ENCODE data around the gene RERE.
"Not testable (repeated sequence)": the region's sequence is repeated elsewhere in the genome, so short reads cannot be mapped to it uniquely, and the experiment has no call there.

The RERE gene

DNA sequence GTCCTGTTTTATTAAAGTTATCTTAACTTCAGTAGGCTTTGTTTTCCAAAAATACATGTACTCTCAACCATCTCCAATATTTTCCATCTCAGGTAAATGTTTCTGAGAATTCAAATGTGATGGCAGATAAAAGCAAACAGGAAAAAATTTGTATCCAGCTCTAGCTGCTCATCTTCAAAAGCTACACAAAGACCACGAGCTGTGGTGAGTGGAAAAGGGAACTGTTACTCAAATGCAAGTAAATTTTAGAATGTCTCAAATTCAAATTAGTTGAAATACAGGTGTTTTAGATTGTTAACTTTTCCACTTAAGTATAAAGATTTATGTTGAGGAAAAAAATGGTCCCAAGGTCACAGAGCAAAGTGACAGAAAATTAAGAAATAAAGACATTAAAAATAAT is 283.5 kb downstream of the RERE start:
- DNase-seq: no peak

DNA sequence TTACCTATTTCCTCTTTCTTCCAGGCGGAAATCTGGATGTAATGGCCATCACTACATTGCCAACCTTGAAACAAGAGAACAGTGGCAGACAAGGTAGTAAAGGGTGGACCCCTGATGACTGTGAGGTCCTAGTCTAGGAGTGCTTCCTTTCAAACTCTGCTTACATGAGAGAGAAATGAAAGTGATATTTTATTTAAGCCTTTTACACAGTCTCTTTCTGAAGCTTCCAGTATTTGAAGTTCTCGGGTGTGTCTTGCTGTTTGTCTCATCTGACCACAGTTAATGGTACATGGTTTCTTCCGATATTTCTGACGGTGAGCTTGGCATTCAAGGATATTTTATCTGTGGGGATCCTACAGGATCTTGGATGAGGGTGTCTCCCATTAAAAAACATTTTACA is 284.3 kb downstream of the RERE start:
- DNase-seq: no peak

DNA sequence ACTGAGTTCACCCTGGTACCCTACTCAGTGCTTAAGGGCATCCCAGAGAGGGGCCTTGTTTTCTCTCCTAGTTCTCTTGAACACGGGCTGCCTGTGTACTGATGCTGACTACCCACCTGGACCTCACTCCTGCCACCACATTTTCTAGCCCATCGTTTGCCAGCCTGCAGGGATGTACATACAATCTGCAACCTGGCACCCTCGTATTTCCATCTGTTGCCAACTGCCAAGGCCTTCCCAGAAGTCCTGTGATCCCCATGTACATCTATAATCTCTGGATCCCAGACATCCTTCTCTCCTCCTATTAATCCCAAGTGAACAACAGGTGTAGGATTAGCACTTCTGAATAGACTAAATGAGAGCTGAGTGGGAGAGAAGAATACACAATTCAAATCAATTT is 287.5 kb downstream of the RERE start:
- DNase-seq: no peak

DNA sequence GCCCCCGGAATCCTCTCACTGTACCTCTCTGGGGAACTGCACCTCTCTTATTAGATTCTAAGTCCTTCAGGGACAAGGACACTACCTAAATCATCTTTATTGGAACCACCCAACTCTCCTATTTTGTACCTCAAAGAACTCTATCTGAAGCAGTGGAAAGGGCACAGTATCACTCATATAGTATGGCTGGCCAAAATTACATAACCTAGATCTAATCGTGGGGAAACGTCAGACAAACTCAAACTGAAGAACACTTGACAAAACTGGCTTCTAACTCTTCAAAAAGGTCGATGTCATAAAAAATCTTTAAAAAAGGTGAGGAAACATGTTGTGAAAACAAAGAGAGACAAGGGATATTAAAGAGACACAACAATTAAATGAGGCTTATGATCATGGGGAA is 289.5 kb downstream of the RERE start:
- no peak for DNase-seq

DNA sequence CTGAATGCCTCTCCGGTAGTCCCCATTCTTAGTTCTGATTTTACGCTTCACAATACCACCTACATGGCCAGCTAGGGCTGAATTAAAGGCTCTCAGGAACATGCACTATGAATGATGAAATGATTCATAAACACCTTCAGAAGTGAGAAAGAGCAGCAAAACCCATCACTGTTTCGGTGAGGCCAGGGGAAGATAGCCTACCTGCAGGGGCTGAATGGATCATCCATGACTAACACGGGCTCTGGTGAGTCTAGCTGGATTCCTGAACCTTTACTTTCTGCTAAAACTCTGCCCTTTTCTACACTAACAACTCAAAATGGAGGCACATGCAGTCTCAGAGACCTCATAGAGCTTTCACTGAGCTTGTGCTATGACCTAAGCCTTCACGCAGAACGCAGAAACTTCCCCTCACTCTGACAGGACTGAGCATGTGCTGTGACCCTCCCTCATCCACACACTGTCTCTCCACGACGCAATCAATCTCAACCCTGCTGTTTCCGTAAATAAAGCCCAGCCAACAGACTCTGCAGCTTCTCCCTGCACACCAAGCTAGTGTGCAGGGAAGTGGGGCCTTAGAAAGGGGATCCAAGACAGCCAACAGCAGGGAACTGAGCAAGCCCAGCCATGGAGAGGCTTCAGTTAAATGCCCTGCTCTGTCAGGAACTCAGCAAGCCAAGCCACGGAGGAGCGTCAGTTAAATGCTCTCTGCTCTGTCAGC is 291.7 kb downstream of the RERE start:
- peak; percentile 95 for DNase-seq

DNA sequence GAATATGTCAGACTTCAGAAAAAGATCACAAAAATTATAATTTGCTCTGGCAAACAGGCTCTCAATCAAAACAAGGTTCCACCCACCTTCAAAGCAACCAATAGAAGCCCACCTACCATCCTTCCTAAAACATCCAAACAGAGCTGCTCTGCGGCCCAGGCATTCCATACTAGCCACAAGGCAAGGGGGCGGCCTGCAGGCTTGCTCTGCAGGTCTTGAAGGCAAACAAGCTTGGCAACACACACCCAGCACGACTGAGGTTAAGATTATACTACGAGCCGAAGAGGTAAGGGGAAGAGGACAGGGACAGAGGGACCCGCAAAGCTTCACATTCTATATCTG is 292.3 kb downstream of the RERE start:
- DNase-seq: no peak

DNA sequence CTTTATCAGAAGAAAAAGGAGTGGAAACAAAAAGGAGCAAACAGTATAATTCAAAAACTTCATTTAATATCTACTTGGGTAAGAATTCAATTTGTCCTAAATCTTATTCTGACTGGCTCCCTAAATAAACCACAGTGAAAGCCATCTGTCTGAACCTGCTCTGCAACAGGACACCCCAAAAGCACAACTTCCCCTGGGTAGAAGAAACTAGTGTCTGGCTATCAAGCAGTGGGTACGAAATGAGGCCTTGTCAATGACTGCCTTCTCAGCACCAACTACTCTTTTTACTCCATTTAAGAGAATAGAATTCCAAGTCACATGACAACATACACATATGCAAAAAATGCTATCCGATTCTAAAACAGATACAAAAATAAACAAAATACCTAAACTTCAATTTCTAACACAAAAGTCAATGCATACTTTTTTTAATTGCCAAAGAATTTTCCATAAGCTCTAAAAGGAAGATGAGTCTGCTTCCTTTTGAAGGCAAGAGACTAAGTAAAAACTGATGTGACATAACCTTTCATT is 292.7 kb downstream of the RERE start:
- DNase-seq: no peak

DNA sequence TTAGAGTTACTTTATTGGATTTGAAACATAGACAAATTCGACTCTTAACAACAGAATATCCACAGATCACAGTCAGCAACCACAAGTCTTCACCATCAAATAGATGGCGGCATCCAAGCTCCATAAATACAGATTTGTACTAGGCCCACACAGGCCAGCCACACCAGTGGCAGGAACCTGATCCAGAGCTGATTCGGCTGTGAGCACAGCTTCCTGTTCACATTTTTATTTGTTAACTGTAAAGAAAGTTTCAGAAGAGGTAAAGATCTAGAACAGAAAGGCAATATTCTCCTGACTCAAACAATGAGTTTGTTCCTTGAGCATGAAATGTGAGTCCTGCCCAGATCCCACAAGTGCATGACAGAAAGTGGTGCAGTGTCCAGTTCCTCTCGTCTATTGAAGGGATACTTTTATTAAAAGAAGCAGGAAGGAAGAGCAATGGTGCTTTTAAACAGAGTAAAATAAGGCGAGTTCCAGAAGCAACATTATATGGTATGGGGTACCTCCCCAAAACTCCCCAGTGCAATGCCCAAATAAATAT is 293.7 kb downstream of the RERE start:
- DNase-seq: no peak

DNA sequence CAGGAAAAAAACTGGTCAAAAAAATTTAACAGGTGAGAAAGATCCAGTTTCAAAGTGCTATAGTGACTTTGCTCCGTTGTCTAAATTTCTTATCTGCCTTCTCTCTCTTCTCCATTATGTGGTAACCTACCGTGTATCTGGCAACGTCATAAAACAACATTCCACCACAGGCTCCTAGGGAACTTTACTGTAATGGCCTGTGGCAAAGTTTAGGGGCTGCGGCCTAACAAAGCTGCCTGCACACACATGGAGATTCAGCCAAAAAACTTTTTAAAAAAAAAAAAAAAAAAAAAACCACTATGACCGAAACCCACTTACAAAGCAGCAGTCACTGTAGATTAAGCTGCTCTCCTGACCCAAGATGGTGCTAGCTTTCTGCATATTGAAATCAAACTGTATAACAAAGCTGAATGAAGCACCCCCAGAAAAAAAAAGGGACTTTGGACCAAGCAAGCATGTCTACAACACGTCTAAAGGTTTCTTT is 296.9 kb downstream of the RERE start:
- DNase-seq: no peak

DNA sequence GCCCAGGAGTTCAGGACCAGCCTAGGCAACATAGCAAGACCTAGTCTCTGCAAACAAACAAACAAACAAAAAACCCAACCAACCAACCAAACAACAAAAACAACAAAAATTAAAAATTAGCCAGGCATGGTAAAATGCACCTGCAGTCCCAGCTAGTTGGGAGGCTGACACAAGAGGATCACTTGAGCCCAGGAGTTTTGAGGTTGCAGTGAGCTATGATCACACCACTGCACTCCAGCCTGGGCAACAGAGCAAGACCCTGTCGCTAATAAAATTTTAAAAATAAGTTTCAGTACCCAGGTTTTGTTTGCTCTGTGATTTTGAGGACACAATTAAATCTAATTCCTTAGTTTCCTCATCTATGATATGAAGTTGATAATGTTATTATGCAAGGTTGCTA is 298.3 kb downstream of the RERE start:
- no peak for DNase-seq

DNA sequence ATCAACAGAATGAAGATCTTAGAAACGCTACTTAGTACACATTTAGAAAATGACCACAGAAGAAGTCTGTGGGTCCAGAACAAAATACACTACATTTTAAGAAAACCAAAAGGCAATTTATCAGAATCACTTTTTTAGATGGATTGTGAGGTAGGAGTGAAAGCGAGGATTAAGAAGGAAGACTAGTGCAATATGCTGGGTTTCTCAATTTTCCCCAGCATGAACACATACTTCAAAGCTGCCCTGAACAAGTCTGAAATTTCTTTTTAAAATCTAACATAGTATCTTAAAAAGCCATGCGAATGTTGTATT is 299.0 kb downstream of the RERE start:
- DNase-seq: no peak

DNA sequence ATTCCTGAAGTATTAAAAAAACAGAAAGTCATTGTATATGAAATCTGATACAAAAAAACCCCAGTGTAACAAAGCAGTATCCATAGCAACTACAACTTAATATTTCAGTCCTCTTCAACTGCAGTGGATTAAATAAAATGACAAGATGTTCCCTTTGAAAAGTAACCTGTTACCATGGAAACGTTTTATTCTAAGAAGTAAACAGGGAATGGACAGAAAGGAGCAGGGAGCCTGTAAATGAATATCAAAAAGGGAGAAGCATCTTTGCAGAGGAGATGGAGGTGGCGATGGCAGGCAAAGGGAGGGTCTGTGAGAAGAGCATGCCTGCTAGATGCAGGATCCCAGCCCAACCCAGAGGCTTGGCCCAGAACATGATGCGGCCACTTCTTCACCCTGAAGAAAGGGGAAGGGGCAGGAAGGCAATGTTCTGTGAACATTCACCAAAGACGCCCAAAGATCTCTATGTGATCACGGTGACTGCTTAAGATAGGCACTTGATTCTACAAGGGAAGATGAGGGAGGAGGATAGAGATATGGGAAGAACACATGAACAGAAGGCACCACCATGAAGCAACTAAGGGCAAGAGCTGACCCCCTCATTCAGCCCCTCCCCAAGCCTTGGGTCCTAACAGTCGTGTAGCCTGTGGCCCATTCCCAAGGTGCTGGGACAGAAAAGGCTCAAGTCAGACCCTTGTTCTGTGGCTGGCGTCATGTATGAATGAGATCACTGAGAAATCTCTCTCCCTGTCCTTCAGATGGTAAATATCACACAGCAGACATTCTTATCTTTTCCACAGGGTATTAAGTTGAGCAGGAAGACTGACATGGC is 299.6 kb downstream of the RERE start:
- no peak for DNase-seq

DNA sequence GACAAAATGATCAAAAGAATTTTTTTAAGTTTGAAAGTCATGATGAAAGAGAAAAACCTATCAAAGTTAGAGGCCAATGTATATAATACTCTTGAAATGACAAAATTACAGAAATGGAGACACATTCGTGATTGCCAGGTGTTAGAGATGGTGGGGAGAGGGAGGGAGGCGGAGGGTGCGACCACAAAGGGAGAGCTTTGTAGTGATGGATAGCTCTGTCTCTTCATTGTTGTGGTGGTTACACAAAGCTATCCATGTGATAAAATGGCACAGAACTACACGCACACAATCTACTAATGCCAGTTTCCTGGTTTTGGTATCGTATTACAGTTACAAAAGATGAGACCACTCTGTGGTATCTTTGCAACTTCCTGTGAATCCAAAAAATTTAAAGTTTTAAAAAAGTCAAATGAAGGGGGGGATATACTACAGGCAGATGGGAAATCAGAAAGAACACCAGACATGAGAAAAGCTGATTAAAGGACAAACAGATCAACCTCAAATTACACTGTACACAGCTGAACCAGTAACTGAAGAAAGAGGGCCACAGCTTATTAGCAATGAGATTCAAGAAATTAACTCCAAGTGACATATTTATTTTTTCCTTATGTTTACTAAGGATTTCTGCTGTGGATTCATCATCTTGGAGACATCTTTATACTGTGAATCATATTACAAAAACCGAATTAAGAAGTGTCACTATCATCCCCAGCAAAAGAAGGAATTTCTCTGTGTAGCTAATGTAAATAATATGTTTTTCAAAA is 300.5 kb downstream of the RERE start:
- no peak for DNase-seq

DNA sequence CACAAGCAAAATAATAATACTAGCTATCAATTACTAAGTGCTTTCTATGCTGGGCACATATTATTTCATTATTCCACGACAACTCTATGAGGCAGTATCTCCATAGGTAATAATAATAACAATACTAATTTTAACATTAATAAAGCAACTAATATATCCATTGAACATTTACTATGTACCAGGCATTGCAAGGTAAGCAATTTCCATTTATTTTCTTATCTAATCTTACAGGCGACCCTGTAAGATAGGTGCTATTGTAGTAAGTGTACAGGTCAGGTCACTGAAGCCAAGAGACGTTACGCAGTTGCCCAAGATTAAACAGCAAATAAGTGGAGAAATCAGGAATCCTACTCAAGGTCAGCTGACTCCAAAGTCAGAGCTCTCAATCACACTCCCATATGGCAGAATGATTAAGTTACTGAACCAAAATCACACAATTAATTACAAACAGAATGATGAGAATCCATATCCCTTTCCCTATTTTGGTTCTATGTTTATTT is 301.1 kb downstream of the RERE start:
- no peak for DNase-seq

DNA sequence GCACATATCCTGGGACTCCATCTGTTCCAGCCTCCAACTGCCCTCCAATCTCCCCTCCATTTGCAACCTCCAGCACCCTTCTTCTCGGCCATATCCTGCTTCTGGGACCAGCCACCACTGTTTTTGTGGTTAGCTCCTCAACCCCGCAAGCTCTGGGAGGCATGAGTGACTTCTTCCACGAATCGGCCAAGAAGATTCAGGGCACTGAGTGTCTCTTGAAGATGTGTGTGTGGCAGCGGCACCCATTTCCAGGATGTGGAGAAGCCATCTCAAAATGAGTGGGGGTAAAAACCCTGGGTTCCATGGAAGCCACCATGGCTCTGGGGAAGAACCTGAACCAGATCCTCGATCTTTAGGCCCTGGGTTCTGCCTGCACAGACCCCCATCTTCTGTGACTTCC is 304.9 kb downstream of the RERE start:
- no peak for DNase-seq

DNA sequence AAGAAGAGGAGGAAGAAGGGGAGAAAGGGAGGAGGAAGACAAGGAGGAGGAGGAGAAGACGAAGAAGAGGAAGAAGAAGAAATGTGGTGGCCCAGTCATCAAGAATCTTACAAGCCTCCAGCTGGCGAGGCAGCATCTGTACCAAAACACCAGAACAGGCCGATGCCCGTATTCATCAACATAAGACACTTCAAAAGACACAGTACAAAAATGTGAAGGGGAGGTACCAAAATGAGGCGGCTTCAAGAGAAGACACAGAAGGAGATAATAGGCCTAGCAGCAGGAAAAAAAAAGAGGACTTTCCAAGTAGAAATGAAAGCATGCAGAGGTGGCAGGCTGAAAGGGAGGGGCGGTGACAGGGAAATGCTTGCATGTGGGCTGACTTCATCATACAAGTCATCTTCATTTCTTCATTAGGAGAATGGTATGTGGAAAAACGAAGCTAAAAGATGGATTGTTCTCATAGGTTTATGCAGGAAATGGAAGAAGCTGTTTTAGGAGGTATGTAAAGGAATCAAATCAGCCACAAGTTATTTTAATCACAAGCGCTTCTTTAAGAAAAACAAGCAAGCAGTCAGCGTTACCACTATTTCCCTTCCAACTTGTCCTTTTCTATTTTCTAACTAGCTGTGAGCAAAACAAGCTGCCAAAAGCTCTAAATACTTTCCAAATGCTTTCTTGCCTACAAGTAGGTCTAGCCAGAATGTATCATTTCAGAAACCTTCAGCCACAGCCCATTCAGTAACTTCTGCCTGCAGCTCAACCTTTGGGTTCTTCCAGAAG is 307.2 kb downstream of the RERE start:
- DNase-seq: no peak

DNA sequence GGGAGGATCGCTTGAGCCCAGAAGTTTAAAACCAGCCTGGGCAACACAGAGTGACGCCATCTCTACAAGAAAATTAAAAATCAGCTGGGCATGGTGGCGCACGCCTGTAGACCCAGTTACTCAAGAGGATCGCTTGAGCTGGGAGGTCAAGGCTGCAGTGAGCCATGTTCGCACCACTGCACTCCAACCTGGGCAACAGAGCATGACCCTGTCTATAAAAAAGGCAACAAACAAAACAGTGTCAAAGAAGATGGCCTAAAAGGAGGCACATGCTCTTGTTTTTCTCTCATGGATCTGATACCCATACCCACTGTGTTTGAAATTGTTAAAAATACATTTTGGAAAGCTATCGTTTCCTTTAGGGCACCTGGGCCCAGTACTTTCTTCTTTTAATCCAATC is 307.9 kb downstream of the RERE start:
- no peak for DNase-seq

DNA sequence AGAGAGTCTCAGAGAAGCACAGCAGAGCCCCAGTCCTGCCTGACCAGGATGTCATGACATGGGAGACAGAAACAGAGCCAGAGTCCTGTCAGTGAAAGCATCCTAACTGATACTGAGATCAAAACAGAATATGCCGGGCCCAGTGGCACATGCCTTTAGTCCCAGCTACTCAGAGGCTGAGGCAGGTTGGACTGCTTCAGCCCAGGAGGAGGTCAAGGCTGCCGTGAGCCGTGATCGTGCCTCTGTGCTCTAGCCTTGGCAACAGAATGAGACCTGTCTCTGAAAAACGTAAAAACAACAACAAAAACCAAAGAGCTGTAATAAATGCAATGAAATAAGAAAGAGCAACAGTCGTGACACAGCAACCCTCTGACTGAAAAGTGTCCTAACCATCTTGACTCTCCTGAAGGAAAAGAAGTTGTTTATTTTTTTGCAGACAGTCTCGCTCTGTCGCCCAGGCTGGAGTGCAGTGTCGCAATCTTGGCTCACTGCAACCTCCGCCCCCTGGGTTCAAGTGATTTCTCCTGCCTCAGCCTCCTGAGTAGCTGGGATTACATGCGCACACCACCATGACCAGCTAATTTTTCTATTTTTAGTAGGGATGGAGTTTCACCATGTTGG is 310.3 kb downstream of the RERE start:
- DNase-seq: no peak

DNA sequence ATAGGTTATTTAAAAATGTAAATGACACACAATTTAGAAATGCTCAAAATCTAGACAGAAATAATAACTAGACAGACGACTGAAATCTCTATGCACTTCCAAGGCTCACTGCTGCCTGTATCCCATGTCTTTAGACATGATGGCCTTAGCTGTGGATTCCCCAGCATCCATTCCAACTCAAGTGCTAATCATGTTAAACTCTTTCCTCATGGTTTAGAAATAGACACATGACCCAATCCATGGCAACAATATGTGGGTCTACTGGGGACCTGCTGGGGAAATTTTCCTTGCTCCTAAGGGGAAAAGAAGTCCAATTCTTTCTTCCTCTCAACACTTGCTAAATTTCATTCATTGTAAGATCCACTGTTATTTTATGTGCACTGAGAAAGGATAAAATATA is 311.0 kb downstream of the RERE start:
- no peak for DNase-seq

DNA sequence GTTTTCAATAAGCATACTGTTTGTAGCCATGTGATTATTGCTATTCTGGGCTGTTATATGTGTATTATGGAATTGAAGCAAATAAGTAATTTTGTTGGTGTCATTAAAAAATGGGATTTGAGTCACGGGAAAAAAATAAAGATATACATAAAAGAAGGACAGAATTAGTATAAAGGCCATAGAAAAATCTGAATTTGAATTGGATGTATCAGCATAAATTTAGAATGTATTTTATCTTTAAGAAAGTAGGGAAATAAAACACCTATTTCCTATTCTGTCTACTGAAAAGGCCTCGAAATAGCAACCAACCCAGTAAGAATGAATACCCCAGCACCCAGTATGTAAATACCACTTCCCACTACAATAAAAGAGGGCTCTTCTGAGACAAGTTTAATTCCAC is 313.6 kb downstream of the RERE start:
- DNase-seq: no peak

DNA sequence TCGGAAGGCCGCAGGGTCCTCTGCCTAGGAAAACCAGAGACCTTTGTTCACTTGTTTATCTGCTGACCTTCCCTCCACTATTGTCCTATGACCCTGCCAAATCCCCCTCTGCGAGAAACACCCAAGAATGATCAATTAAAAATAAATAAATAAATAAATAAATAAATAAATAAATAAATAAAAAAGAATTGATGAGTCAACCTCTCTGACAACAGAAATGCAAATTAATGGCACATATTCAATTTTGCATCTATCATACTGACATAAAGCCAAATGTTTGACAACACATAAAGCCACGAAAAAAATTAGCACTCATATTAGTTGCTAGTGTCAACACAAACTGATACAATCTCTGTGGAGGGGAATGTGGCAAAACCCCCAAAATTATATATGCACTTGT is 314.5 kb downstream of the RERE start:
- not testable (repeated sequence) for DNase-seq

Data from DMS79 treated with DMSO at 0.1 percent for 48 hours (cell line).